Chondrocyte (in vitro differentiated cells): ENCODE measurements around the gene MRPS15. TPM values are rescaled to one million over a fixed set of nuclear protein-coding genes. Genes with fewer than 3 reads are reported as not detected.

Experiments used
- DNase-seq: peaks from one replicate; pipeline ENCODE4 v3.0.0; 2021; ENCODE audit warnings: mixed read lengths, low spot score
- H3K27ac Mint-ChIP-seq: one replicate; pipeline ENCODE4 v1.8.0; 2021; ENCODE audit warnings: mild to moderate bottlenecking, moderate library complexity, mixed read lengths; ENCODE audit not compliant: unreplicated experiment
- H3K27me3 Mint-ChIP-seq: 2 replicates; pipeline ENCODE4 v1.8.0; 2021; ENCODE audit warnings: low read depth, mixed read lengths
- H3K36me3 Mint-ChIP-seq: 2 replicates; pipeline ENCODE4 v1.8.0; 2021; ENCODE audit warnings: low read depth, mixed read lengths
- H3K4me1 Mint-ChIP-seq: 2 replicates; pipeline ENCODE4 v1.8.0; 2021; ENCODE audit warnings: low read depth, mild to moderate bottlenecking, mixed read lengths
- H3K4me3 Mint-ChIP-seq: one replicate; pipeline ENCODE4 v1.8.0; 2021; ENCODE audit warnings: mild to moderate bottlenecking, moderate library complexity, mixed read lengths; ENCODE audit not compliant: unreplicated experiment
- H3K9me3 Mint-ChIP-seq: 2 replicates; pipeline ENCODE4 v1.8.0; 2021; ENCODE audit warnings: low read depth, mixed read lengths
- CTCF ChIP-seq: fragments of 200-600 bp; sonication (generic); IDR thresholded peaks from 2 replicates; pipeline ENCODE4 v1.5.0; 2021; ENCODE audit warnings: antibody characterized with exemption, mild to moderate bottlenecking, moderate library complexity
- total RNA-seq: library from RNA; stranded (reverse); gene quantifications from 3 replicates; pipeline ENCODE4 v1.2.1, GENCODE V29; 2021

Gene MRPS15
- total RNA-seq, 1 donor from 2014 or later = 51.3 TPM

- no peak for DNase-seq
- Mint-ChIP-seq H3K27me3 (no peaks in the 10 kb centered on the region), H3K36me3 (peaks cover 3% of the 10 kb centered on the region), H3K4me3 (no peak overlapping the region), H3K27ac (no peak overlapping the region), H3K9me3 (no peaks in the 10 kb centered on the region), H3K4me1 (no peaks in the 10 kb centered on the region)
- no peak for TF ChIP-seq CTCF
Observed at GRCh38 chr1:36443297-36443696, 20.9 kb downstream of the MRPS15 start.

GRCh38 chr1:36442337-36442736, 21.8 kb downstream of the MRPS15 start:
- no peak for TF ChIP-seq CTCF
- no peaks in the 10 kb centered on the region for H3K9me3 Mint-ChIP-seq
- DNase-seq = no peak

GRCh38 chr1:36440646-36441045, 23.5 kb downstream of the MRPS15 start:
- Mint-ChIP-seq H3K9me3 (no peaks in the 10 kb centered on the region), H3K27me3 (no peaks in the 10 kb centered on the region), H3K4me3 (no peak overlapping the region), H3K4me1 (peaks cover 3% of the 10 kb centered on the region), H3K36me3 (peaks cover 7% of the 10 kb centered on the region), H3K27ac (no peak overlapping the region)
- no peak for DNase-seq
- TF ChIP-seq CTCF = no peak

More at GRCh38 chr1:36442337-36442736, 21.8 kb downstream of the MRPS15 start:
- no peak overlapping the region for H3K4me3 Mint-ChIP-seq
- H3K36me3 Mint-ChIP-seq = peaks cover 3% of the 10 kb centered on the region
- H3K27ac Mint-ChIP-seq = no peak overlapping the region
- H3K4me1 Mint-ChIP-seq = no peaks in the 10 kb centered on the region
- H3K27me3 Mint-ChIP-seq = no peaks in the 10 kb centered on the region

- peaks cover 3% of the 10 kb centered on the region for H3K4me1 Mint-ChIP-seq
Observed at GRCh38 chr1:36440044-36440443, 24.1 kb downstream of the MRPS15 start.

GRCh38 chr1:36438715-36439114, 25.5 kb downstream of the MRPS15 start:
- TF ChIP-seq CTCF = no peak
- Mint-ChIP-seq H3K4me1 (peaks cover 3% of the 10 kb centered on the region), H3K27ac (no peak overlapping the region), H3K36me3 (peaks cover 7% of the 10 kb centered on the region), H3K27me3 (no peaks in the 10 kb centered on the region), H3K4me3 (no peak overlapping the region), H3K9me3 (no peaks in the 10 kb centered on the region)
- no peak for DNase-seq

More at GRCh38 chr1:36440044-36440443, 24.1 kb downstream of the MRPS15 start:
- Mint-ChIP-seq H3K27me3 (no peaks in the 10 kb centered on the region), H3K36me3 (peaks cover 7% of the 10 kb centered on the region), H3K9me3 (no peaks in the 10 kb centered on the region), H3K27ac (no peak overlapping the region), H3K4me3 (no peak overlapping the region)
- no peak for TF ChIP-seq CTCF
- no peak for DNase-seq
